KMS-11 (cell line): ENCODE measurements around the gene PCDHB7.
"Not testable (repeated sequence)": the region's sequence is repeated elsewhere in the genome, so short reads cannot be mapped to it uniquely, and the experiment has no call there.

Experiments used
- H2AFZ ChIP-seq: fragments of 200-600 bp; sonication (generic); 2 replicates; pipeline ENCODE4 v1.6.1; 2016; ENCODE audit warnings: antibody characterized with exemption, mixed run types, low read depth
- H3K27ac ChIP-seq: fragments of 200-600 bp; sonication (generic); 2 replicates; pipeline ENCODE4 v1.6.1; 2016; ENCODE audit warnings: mild to moderate bottlenecking, mixed run types
- H3K27me3 ChIP-seq: fragments of 200-600 bp; sonication (generic); 2 replicates; pipeline ENCODE4 v1.6.1; 2017; ENCODE audit warnings: mild to moderate bottlenecking, low read depth, mixed run types, moderate library complexity; ENCODE audit not compliant: insufficient read depth
- H3K36me3 ChIP-seq: fragments of 200-600 bp; sonication (generic); 2 replicates; pipeline ENCODE4 v1.6.1; 2017; ENCODE audit warnings: mild to moderate bottlenecking, mixed run types; ENCODE audit not compliant: insufficient read depth
- H3K4me1 ChIP-seq: fragments of 200-600 bp; sonication (generic); 2 replicates; pipeline ENCODE4 v1.6.1; 2016; ENCODE audit warnings: mild to moderate bottlenecking, low read depth, mixed run types; ENCODE audit not compliant: poor library complexity, severe bottlenecking
- H3K4me2 ChIP-seq: fragments of 200-600 bp; sonication (generic); 2 replicates; pipeline ENCODE4 v1.7.0; 2016; ENCODE audit warnings: mild to moderate bottlenecking, mixed run types
- H3K4me3 ChIP-seq: fragments of 200-600 bp; sonication (generic); IDR thresholded peaks from 2 replicates; pipeline ENCODE4 v1.6.1; 2017; ENCODE audit warnings: low read depth, low read length, mixed read lengths; ENCODE audit not compliant: insufficient read depth
- H3K79me2 ChIP-seq: fragments of 200-600 bp; sonication (generic); 2 replicates; pipeline ENCODE4 v1.6.1; 2016; ENCODE audit warnings: low read depth, mixed run types; ENCODE audit not compliant: insufficient read depth
- H3K9ac ChIP-seq: fragments of 200-600 bp; sonication (generic); 2 replicates; pipeline ENCODE4 v1.6.1; 2016; ENCODE audit warnings: mild to moderate bottlenecking, mixed run types
- H4K20me1 ChIP-seq: fragments of 200-600 bp; sonication (generic); 2 replicates; pipeline ENCODE4 v1.6.1; 2016; ENCODE audit warnings: mild to moderate bottlenecking, mixed run types; ENCODE audit not compliant: insufficient read depth
- CTCF ChIP-seq: fragments of 200-600 bp; sonication (generic); conservative IDR thresholded peaks from 2 replicates; pipeline ENCODE4 v1.6.1; 2017; ENCODE audit warnings: low read depth, mild to moderate bottlenecking, antibody characterized with exemption, low read length, moderate library complexity, mixed read lengths

The PCDHB7 gene

GRCh38 chr5:141208478-141208877, 36.0 kb downstream of the PCDHB7 start, which contains the start of gene PCDHB12:
TSS of gene PCDHB12 (plus strand) at chr5:141208719. CDS start at chr5:141208908, 189 bp downstream.
- Histone ChIP-seq H3K9ac (no peak within 1 kb of the TSS), H3K27ac (no peak within 1 kb of the TSS), H2AFZ (no peak within 1 kb of the TSS), H3K27me3 (no peaks in the 10 kb centered on the region), H3K79me2 (no peaks in the 10 kb centered on the region), H3K4me1 (no peaks in the 10 kb centered on the region), H3K4me3 (no peak within 1 kb of the TSS), H3K36me3 (no peaks in the 10 kb centered on the region), H4K20me1 (no peaks in the 10 kb centered on the region), H3K4me2 (no peak within 1 kb of the TSS)
- no peak for TF ChIP-seq CTCF

- H3K79me2 ChIP-seq, H3K36me3 ChIP-seq, H4K20me1 ChIP-seq, H3K9ac ChIP-seq, H2AFZ ChIP-seq, H3K4me2 ChIP-seq, H3K27me3 ChIP-seq, H3K4me3 ChIP-seq, H3K27ac ChIP-seq, H3K4me1 ChIP-seq: not testable (repeated sequence)
Measured at GRCh38 chr5:141210281-141210680, 37.8 kb downstream of the PCDHB7 start.

- H3K27ac ChIP-seq, H3K79me2 ChIP-seq, H3K9ac ChIP-seq, H3K27me3 ChIP-seq, H4K20me1 ChIP-seq, H2AFZ ChIP-seq, H3K4me2 ChIP-seq, H3K4me3 ChIP-seq, H3K36me3 ChIP-seq, H3K4me1 ChIP-seq: not testable (repeated sequence)
Measured at GRCh38 chr5:141210849-141211248, 38.4 kb downstream of the PCDHB7 start.

GRCh38 chr5:141213656-141214339, 41.4 kb downstream of the PCDHB7 start, which contains the start of gene PCDHB13:
TSS of gene PCDHB13 (plus strand) at chr5:141213919. CDS start at chr5:141214124, 205 bp downstream.
- not testable (repeated sequence) for H2AFZ ChIP-seq, H3K79me2 ChIP-seq, H3K4me2 ChIP-seq, H3K36me3 ChIP-seq, H3K27me3 ChIP-seq, H3K4me3 ChIP-seq, H3K4me1 ChIP-seq, H3K27ac ChIP-seq, H3K9ac ChIP-seq, H4K20me1 ChIP-seq

GRCh38 chr5:141214583-141214982, 42.1 kb downstream of the PCDHB7 start:
- not testable (repeated sequence) for H3K9ac ChIP-seq, H3K4me2 ChIP-seq, H4K20me1 ChIP-seq, H3K79me2 ChIP-seq, H3K27ac ChIP-seq, H3K27me3 ChIP-seq, H3K36me3 ChIP-seq, H3K4me1 ChIP-seq, H3K4me3 ChIP-seq, H2AFZ ChIP-seq

GRCh38 chr5:141215504-141215903, 43.1 kb downstream of the PCDHB7 start:
- not testable (repeated sequence) for H3K4me3 ChIP-seq, H3K79me2 ChIP-seq, H3K4me1 ChIP-seq, H2AFZ ChIP-seq, H3K9ac ChIP-seq, H3K4me2 ChIP-seq, H3K27ac ChIP-seq, H4K20me1 ChIP-seq, H3K36me3 ChIP-seq, H3K27me3 ChIP-seq

- H3K79me2 ChIP-seq, H3K4me1 ChIP-seq, H2AFZ ChIP-seq, H3K27me3 ChIP-seq, H3K4me2 ChIP-seq, H3K4me3 ChIP-seq, H4K20me1 ChIP-seq, H3K36me3 ChIP-seq, H3K9ac ChIP-seq, H3K27ac ChIP-seq: not testable (repeated sequence)
Measured at GRCh38 chr5:141216035-141216434, 43.6 kb downstream of the PCDHB7 start.
